ENCODE results near the gene SCD5. TPM values are rescaled to one million over a fixed set of nuclear protein-coding genes. Genes with fewer than 3 reads are reported as not detected.

The SCD5 gene
- total RNA-seq, 2 experiments from 2014 or later: 6.2 to 6.9 TPM

DNA sequence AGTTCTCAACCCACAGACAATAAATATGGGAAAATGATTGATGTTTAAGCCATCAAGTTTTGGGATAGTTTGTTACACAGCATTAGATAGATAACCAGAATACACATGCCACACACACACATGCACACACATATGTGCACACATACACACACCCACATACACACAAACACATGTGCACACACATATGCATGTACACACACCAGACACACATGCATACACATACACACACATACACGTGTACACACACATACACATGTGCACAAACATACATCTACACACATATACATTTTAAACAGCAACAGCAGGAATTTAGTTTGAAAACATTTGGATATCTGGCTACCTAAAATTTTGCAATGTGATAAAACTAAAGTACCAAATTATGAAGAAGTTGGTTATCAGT is 194.1 kb downstream of the SCD5 start:
- ATAC-seq (ENCODE audit: low read depth): no peak
- no peak overlapping the region for H3K4me3 Mint-ChIP-seq
- H3K27me3 Mint-ChIP-seq: no peaks in the 10 kb centered on the region
- no peak for DNase-seq
- H3K9me3 Mint-ChIP-seq: no peaks in the 10 kb centered on the region
- no peaks in the 10 kb centered on the region for H3K36me3 Mint-ChIP-seq
- no peaks in the 10 kb centered on the region for H3K4me1 Mint-ChIP-seq
- POLR2A ChIA-PET: no interaction called here
- no peak overlapping the region for H3K27ac Mint-ChIP-seq

GRCh38 chr4:82601242-82602015 is 197.2 kb downstream of the SCD5 start:
- no peaks in the 10 kb centered on the region for H3K9me3 Mint-ChIP-seq
- POLR2A ChIA-PET: no interaction called here
- DNase-seq (no peak), ATAC-seq (ENCODE audit: low read depth) (no peak)
- no peaks in the 10 kb centered on the region for H3K36me3 Mint-ChIP-seq
- H3K27me3 Mint-ChIP-seq: peaks cover 7% of the 10 kb centered on the region
- no peak overlapping the region for H3K27ac Mint-ChIP-seq
- no peaks in the 10 kb centered on the region for H3K4me1 Mint-ChIP-seq
- no peak overlapping the region for H3K4me3 Mint-ChIP-seq

GRCh38 chr4:82599336-82599735 is 199.3 kb downstream of the SCD5 start:
- POLR2A ChIA-PET: no interaction called here
- no peaks in the 10 kb centered on the region for H3K36me3 Mint-ChIP-seq
- H3K9me3 Mint-ChIP-seq: no peaks in the 10 kb centered on the region
- H3K27ac Mint-ChIP-seq: no peak overlapping the region
- DNase-seq (no peak), ATAC-seq (ENCODE audit: low read depth) (no peak)
- peaks cover 17% of the 10 kb centered on the region for H3K27me3 Mint-ChIP-seq
- H3K4me1 Mint-ChIP-seq: no peaks in the 10 kb centered on the region
- H3K4me3 Mint-ChIP-seq: no peak overlapping the region

DNA sequence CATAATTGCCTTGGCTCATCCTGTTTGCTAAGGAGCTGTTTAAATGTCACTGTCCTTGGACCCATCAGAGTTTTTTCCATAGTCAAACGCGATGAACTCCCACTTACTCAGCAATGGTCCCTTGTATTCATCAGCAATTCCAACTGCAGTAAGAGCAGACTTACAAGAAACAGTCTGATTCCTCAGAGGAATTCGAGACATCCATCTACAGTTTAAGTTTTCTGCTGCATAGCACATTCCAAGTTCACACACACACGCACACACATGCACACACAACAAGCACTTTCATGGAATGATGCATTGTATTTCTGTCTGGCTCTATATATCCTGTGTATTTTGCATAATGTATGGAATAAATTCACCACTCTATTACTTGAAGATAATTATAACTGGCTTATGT is 204.1 kb downstream of the SCD5 start:
- no peak overlapping the region for H3K27ac Mint-ChIP-seq
- peaks cover 29% of the 10 kb centered on the region for H3K27me3 Mint-ChIP-seq
- POLR2A ChIA-PET: no interaction called here
- H3K36me3 Mint-ChIP-seq: no peaks in the 10 kb centered on the region
- DNase-seq: no peak
- ATAC-seq (ENCODE audit: low read depth): no peak
- H3K4me1 Mint-ChIP-seq: no peaks in the 10 kb centered on the region
- no peak overlapping the region for H3K4me3 Mint-ChIP-seq
- no peaks in the 10 kb centered on the region for H3K9me3 Mint-ChIP-seq

DNA sequence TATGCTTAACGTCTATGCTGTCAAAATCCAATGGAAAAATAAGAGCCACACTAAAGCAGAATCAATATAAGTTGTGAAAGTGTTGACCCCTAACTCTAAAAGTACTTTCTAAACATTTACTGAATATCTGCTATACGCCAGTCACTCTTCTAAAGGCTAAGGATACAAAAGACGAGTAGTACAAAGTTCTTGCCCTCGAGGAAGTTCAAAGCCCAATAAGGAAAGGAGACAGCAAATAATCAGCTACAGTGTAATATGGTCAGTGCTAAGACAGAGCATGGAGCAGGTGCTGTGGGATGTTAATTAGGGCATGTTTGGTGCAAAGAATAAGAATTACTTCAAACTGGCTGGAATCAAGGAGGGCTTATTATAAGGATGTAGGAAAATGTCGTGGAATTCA is 205.2 kb downstream of the SCD5 start:
- no peak for DNase-seq
- POLR2A ChIA-PET: no interaction called here
- no peak for ATAC-seq (ENCODE audit: low read depth)
- H3K4me1 Mint-ChIP-seq: no peaks in the 10 kb centered on the region
- no peak overlapping the region for H3K4me3 Mint-ChIP-seq
- no peaks in the 10 kb centered on the region for H3K36me3 Mint-ChIP-seq
- H3K27ac Mint-ChIP-seq: no peak overlapping the region
- peaks cover 32% of the 10 kb centered on the region for H3K27me3 Mint-ChIP-seq
- no peaks in the 10 kb centered on the region for H3K9me3 Mint-ChIP-seq

DNA sequence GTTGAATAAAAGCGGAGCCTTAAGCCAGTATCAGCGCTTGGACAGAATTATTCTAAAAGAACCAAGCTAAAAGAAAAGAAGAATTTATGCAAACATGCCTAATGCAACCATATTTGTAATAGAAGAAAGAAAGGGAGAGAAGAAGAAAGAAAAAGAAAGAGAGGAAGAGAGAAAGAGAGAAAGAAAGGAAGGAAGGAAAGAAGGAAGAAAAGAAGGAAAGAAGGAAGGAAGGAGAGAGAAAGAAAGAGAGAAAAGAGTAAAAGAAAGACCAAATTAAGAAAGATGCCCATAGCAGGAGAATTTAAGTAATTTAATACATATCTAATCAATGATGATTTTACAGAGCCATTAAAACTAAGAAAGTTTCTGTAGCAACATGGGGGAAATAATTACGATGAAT is 206.0 kb downstream of the SCD5 start:
- peaks cover 28% of the 10 kb centered on the region for H3K27me3 Mint-ChIP-seq
- H3K4me1 Mint-ChIP-seq: no peaks in the 10 kb centered on the region
- no peaks in the 10 kb centered on the region for H3K9me3 Mint-ChIP-seq
- no peak overlapping the region for H3K27ac Mint-ChIP-seq
- POLR2A ChIA-PET: no interaction called here
- ATAC-seq (ENCODE audit: low read depth) (no peak), DNase-seq (no peak)
- H3K36me3 Mint-ChIP-seq: no peaks in the 10 kb centered on the region
- H3K4me3 Mint-ChIP-seq: no peak overlapping the region

DNA sequence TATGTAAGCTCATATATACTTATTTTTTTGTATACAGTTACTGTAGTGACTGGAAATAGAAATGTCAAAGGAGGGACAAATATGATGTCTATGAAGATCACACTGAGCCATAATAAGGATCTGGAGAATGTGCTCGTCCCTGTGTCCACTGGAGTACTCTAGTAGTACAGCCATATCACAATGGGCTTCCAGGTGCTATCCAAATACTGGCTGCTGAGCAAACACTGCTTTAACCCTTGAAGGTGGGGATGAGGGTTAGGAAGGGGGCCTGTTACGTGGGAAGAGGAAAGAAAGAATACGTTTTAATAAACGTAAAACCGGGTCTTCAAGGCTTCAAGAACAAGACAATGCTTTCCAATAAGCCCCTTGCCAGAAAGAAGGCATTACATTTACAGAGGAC is 207.0 kb downstream of the SCD5 start:
- no peak overlapping the region for H3K27ac Mint-ChIP-seq
- DNase-seq (no peak), ATAC-seq (ENCODE audit: low read depth) (no peak)
- H3K4me1 Mint-ChIP-seq: no peaks in the 10 kb centered on the region
- H3K36me3 Mint-ChIP-seq: no peaks in the 10 kb centered on the region
- no peak overlapping the region for H3K4me3 Mint-ChIP-seq
- POLR2A ChIA-PET: no interaction called here
- H3K9me3 Mint-ChIP-seq: no peaks in the 10 kb centered on the region
- H3K27me3 Mint-ChIP-seq: peaks cover 25% of the 10 kb centered on the region

DNA sequence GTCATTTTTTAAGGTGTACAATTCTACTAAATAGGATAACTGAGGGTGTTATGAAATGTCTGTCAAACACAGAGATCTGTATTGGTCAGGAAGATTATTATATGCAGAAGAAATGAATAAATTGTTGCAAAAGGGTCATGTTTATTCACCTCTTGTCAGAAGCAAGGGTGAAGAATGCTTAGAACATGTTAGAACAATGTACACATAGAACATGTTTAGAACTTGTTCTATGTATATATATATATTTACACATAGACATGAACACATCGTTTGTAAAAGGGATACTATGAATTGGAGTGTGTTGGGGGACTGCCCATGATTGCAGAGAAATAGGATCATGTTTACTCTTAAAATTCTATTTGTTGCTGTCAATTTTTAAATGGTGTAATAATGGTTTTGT is 208.8 kb downstream of the SCD5 start:
- Mint-ChIP-seq H3K36me3 (no peaks in the 10 kb centered on the region), H3K27ac (no peak overlapping the region), H3K4me1 (no peaks in the 10 kb centered on the region), H3K9me3 (no peaks in the 10 kb centered on the region), H3K4me3 (no peak overlapping the region), H3K27me3 (peaks cover 19% of the 10 kb centered on the region)
- ATAC-seq (ENCODE audit: low read depth) (no peak), DNase-seq (no peak)
- POLR2A ChIA-PET: no interaction called here

DNA sequence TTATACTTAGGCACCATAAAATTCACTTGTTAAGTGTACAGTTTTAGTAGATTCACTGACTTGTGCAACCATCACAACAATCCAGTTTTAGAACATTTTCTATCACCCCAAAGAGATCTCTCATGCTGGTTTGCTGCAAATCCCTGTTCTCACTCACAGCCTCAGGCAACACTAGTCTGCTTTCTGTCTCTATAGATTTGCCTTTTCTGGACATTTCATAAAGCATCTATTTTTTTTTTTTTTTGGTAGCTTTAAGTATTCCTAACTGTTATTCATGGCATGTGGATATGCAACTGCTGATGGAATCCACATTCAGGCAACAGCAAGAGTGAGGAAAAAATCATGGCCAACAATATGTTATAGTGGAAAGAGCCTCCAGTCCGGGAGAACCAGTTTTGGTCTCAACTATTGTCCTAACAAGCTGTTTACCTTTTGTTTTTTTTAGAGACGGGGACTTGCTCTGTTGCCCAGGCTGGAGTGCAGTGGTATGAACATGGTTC is 209.8 kb downstream of the SCD5 start:
- H3K9me3 Mint-ChIP-seq: no peaks in the 10 kb centered on the region
- no peak overlapping the region for H3K4me3 Mint-ChIP-seq
- no peaks in the 10 kb centered on the region for H3K36me3 Mint-ChIP-seq
- H3K4me1 Mint-ChIP-seq: no peaks in the 10 kb centered on the region
- no peak overlapping the region for H3K27ac Mint-ChIP-seq
- H3K27me3 Mint-ChIP-seq: peaks cover 17% of the 10 kb centered on the region
- no peak for ATAC-seq (ENCODE audit: low read depth)
- POLR2A ChIA-PET: no interaction called here
- no peak for DNase-seq

DNA sequence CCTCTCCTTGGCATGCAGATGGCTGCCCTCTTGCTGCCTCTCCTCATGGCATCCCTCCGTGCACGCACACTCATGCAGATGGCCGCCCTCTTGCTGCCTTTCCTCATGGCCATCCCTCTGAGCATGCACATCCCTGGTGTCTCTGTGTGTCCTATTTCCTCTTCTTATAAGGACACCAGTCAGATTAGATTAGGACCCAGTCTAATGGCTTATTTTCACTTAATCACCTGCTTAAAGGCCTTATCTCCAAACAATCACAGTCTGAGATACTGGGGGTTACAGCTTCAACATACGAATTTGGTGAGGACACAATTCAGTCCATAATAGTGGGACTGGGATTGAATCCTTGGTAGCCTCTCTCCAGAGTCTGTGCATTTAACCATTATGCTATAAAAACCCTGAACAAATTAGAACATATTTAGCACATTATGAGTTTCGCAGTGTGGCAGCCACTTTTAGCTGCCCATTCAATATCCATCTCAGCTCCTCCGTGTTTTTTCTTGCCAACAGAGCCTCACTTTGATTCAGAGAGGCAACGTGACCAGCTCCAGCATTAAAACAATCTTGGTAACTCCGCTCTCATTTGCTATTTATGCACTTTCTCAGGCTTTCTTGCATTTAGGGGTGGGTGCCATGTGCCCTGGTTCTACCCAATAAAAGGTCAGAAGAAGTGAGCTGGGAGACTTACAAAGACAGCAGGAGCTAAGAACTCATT is 210.6 kb downstream of the SCD5 start:
- DNase-seq (no peak), ATAC-seq (ENCODE audit: low read depth) (no peak)
- POLR2A ChIA-PET: no interaction called here
- Mint-ChIP-seq H3K36me3 (no peaks in the 10 kb centered on the region), H3K4me3 (no peak overlapping the region), H3K4me1 (no peaks in the 10 kb centered on the region), H3K27me3 (peaks cover 18% of the 10 kb centered on the region), H3K9me3 (no peaks in the 10 kb centered on the region), H3K27ac (no peak overlapping the region)

GRCh38 chr4:82585690-82586435 is 212.7 kb downstream of the SCD5 start:
- no peaks in the 10 kb centered on the region for H3K4me1 Mint-ChIP-seq
- no peak for ATAC-seq (ENCODE audit: low read depth)
- no peak overlapping the region for H3K4me3 Mint-ChIP-seq
- H3K9me3 Mint-ChIP-seq: no peaks in the 10 kb centered on the region
- no peaks in the 10 kb centered on the region for H3K36me3 Mint-ChIP-seq
- no peak for DNase-seq
- H3K27ac Mint-ChIP-seq: no peak overlapping the region
- POLR2A ChIA-PET: no interaction called here
- H3K27me3 Mint-ChIP-seq: peaks cover 13% of the 10 kb centered on the region

DNA sequence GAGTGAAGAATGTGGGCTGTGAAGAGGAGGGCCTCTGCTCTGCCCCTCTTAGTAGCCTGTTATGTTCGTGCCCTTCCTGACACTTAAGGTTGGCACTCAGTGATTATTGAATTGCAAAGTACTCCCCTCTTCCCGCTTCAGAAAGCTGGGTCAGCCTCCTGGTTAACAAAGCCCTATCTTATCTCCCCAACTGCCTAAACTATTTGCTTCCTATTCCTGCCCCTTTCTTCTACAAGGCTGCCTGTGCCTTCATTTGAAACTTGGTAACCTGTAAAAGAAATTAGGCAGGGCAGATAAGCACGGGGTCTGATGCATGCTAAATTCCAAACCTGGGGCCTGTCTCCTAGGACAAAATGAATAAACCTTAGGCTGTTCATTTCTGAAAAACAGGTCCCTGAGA is 213.7 kb downstream of the SCD5 start:
- Mint-ChIP-seq H3K27me3 (peaks cover 11% of the 10 kb centered on the region), H3K9me3 (no peaks in the 10 kb centered on the region)
- no peak for ATAC-seq (ENCODE audit: low read depth)

GRCh38 chr4:82583897-82584587 is 214.6 kb downstream of the SCD5 start:
- Mint-ChIP-seq H3K27me3 (peaks cover 11% of the 10 kb centered on the region), H3K4me3 (no peak overlapping the region), H3K27ac (no peak overlapping the region), H3K4me1 (no peaks in the 10 kb centered on the region), H3K36me3 (no peaks in the 10 kb centered on the region), H3K9me3 (no peaks in the 10 kb centered on the region)
- POLR2A ChIA-PET: no interaction called here
- no peak for DNase-seq
- ATAC-seq (ENCODE audit: low read depth): no peak

More for the DNA sequence above, 213.7 kb downstream of the SCD5 start:
- Mint-ChIP-seq H3K36me3 (no peaks in the 10 kb centered on the region), H3K27ac (no peak overlapping the region), H3K4me3 (no peak overlapping the region), H3K4me1 (no peaks in the 10 kb centered on the region)
- DNase-seq: no peak
- POLR2A ChIA-PET: no interaction called here
